HG03342 (cell line): ENCODE measurements around the gene INVS.
"Not testable (repeated sequence)": the region's sequence is repeated elsewhere in the genome, so short reads cannot be mapped to it uniquely, and the experiment has no call there.

ENCODE experiments used
- ATAC-seq: cut with Tn5 transposase; IDR thresholded peaks from one replicate; pipeline ENCODE4 v1.9.1; 2021; ENCODE audit warnings: mild to moderate bottlenecking, moderate library complexity; ENCODE audit not compliant: unreplicated experiment

Gene INVS

GRCh38 chr9:100308965-100309564 is 210.0 kb downstream of the INVS start:
- no peak for ATAC-seq

DNA sequence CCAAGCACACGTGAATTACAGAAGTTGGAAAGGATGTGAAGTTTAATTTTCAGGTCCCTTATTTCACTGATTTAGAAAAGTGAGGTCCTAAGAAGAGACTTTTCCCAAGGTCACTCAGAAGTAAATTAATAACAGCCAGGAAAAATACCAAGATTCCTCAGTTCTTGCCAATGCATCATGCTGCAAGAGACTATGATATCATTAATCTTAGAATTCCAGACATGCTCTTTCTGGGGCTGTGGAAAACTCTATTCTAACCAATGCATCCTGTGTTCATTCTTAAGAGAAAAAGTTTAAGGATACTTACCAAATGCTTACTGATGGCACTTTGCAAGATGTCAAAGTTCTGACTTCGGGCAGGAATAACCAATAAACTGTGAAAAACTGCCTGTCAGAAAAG is 210.9 kb downstream of the INVS start:
- no peak for ATAC-seq

- no peak for ATAC-seq
These were observed 216.5 kb downstream of the INVS start for GRCh38 chr9:100315561-100315960.

DNA sequence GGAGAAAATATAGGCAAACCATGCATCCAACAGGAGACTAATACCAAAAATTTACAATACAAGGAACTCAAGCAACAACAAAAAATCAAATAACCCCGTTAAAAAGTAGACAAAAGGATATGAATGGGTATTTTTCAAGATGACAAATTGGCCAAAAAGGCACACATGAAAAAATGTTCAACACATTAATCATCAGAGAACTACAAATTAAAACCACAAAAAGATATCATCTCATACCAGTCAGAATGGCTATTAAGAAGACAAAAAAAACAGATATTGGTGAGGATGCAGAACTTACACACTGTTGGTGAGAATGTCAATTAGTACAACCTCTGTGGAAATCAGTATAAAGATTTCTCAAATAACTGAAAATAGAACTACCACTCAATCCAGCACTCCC is 218.7 kb downstream of the INVS start:
- no peak for ATAC-seq

DNA sequence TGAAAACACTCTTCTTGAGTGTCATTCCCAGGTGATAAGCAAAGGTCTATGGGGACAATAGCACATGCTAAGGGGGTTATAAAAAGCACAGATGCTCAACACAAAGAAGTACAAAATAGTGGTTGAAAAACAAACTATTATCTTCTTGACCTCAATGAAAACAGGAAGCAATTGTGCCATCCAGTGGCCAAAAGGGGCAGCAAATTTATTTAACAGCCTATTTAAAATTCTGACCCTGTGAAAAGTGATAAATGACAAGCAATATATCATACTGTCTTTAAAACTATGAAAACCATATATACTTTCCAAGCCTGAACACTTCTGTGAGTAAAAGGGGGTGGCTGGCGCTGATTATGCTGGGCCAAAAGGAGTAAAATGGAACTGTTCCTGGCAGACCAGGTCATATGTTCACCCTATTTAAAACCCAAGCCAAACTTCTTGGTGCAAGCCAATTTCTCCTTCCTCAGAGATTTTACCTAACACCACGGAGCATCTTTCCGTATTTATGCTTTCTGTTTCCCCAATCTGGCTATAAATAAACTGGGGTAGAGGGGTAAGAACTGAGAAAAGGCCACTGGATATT is 224.0 kb downstream of the INVS start:
- ATAC-seq, result no peak

GRCh38 chr9:100324594-100325200 is 225.7 kb downstream of the INVS start:
- no peak for ATAC-seq

- not testable (repeated sequence) for ATAC-seq
These were observed 239.7 kb downstream of the INVS start for GRCh38 chr9:100338736-100339135.

DNA sequence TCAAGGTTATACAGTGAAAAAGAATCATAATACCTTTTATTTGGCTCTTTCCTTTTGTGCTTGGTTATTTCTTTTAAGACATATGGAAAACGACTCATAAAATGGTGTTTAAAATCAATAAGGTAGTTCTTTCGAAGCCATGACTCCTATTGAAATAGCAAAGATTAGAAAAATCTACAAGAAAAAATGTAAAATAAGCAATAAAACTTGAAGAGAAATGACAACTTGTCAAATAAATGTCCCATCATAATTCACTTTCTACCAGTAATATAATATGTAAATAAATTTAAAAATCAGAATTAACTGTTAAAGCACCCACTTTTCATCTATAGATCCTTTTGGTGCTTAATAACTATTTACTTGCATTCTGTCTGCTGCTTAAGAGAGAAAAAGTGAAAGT is 241.2 kb downstream of the INVS start:
- ATAC-seq, result no peak

- no peak for ATAC-seq
These were observed 242.8 kb downstream of the INVS start for GRCh38 chr9:100341889-100342288.

GRCh38 chr9:100346836-100347235 is 247.8 kb downstream of the INVS start:
- ATAC-seq, result no peak

- no peak for ATAC-seq
These were observed 251.1 kb downstream of the INVS start for GRCh38 chr9:100350188-100350587.
